WTC11 (cell line): ENCODE measurements around the gene MRPS6. TPM values are rescaled to one million over a fixed set of nuclear protein-coding genes. Genes with fewer than 3 reads are reported as not detected.

Experiments used
- ATAC-seq: fragments of 200-7000 bp; cut with Tn5 transposase; 2 replicates; pipeline ENCODE4 v1.10.0; 2021; ENCODE audit warnings: mild to moderate bottlenecking, moderate library complexity
- CTCF ChIA-PET: fragments of 300-600 bp; sonication (Branson Sonifier 250); formaldehyde crosslinking; loops from one replicate; lab custom pipeline; 2021; ENCODE audit warnings: antibody characterized with exemption; lab: Charles Lee
- POLR2A ChIA-PET: fragments of 350-600 bp; sonication (Branson Sonifier 250); formaldehyde crosslinking; loops from one replicate; lab custom pipeline; 2021; ENCODE audit warnings: antibody characterized with exemption; lab: Charles Lee
- DNase-seq: peaks from one replicate; pipeline ENCODE4 v3.0.0; 2021; ENCODE audit warnings: low spot score
- H3K27ac Mint-ChIP-seq: 2 replicates; pipeline ENCODE4 v1.8.0; 2021; ENCODE audit warnings: mixed read lengths
- H3K27me3 Mint-ChIP-seq: 2 replicates; pipeline ENCODE4 v1.8.0; 2021; ENCODE audit warnings: low read depth, mild to moderate bottlenecking, moderate library complexity, mixed read lengths
- H3K36me3 Mint-ChIP-seq: 2 replicates; pipeline ENCODE4 v1.8.0; 2021; ENCODE audit warnings: mixed read lengths
- H3K4me1 Mint-ChIP-seq: 2 replicates; pipeline ENCODE4 v1.8.0; 2022; ENCODE audit warnings: mixed read lengths
- H3K4me3 Mint-ChIP-seq: 2 replicates; pipeline ENCODE4 v1.8.0; 2021; ENCODE audit warnings: mild to moderate bottlenecking, moderate library complexity, mixed read lengths
- H3K9me3 Mint-ChIP-seq: 2 replicates; pipeline ENCODE4 v1.8.0; 2021; ENCODE audit warnings: mixed read lengths
- AR ChIP-seq: fragments of 250-450 bp; sonication (Bioruptor Pico); IDR thresholded peaks from 2 replicates; pipeline ENCODE4 v1.9.0; 2021; ENCODE audit warnings: mild to moderate bottlenecking
- E2F1 ChIP-seq: sonication (generic); formaldehyde crosslinking; IDR thresholded peaks from 2 replicates; pipeline ENCODE4 v1.8.0; 2022; ENCODE audit warnings: mild to moderate bottlenecking, missing genetic modification reagents
- FOXJ3 ChIP-seq: sonication (generic); formaldehyde crosslinking; IDR thresholded peaks from 2 replicates; pipeline ENCODE4 v1.9.0; 2021; ENCODE audit warnings: missing genetic modification reagents, mild to moderate bottlenecking, borderline replicate concordance
- IRF2 ChIP-seq: sonication (generic); formaldehyde crosslinking; IDR thresholded peaks from 2 replicates; pipeline ENCODE4 v1.8.0; 2022; ENCODE audit warnings: low read depth, missing genetic modification reagents, borderline replicate concordance
- KAT7 ChIP-seq: sonication (generic); formaldehyde crosslinking; IDR thresholded peaks from 2 replicates; pipeline ENCODE4 v1.8.1; 2023; ENCODE audit warnings: missing genetic modification reagents, mild to moderate bottlenecking, borderline replicate concordance
- MAX ChIP-seq: sonication (generic); formaldehyde crosslinking; IDR thresholded peaks from 2 replicates; pipeline ENCODE4 v1.8.0; 2022; ENCODE audit warnings: mild to moderate bottlenecking, missing genetic modification reagents
- MYBL2 ChIP-seq: sonication (generic); formaldehyde crosslinking; IDR thresholded peaks from 2 replicates; pipeline ENCODE4 v1.8.1; 2023; ENCODE audit warnings: mild to moderate bottlenecking, moderate library complexity, missing genetic modification reagents
- NR1H2 ChIP-seq: sonication (generic); formaldehyde crosslinking; IDR thresholded peaks from 2 replicates; pipeline ENCODE4 v1.9.0; 2021; ENCODE audit warnings: mild to moderate bottlenecking, moderate library complexity, missing genetic modification reagents
- RORB ChIP-seq: fragments of 250-450 bp; sonication (Bioruptor Pico); IDR thresholded peaks from 2 replicates; pipeline ENCODE4 v1.9.0; 2021; ENCODE audit warnings: mild to moderate bottlenecking
- TEAD4 ChIP-seq: sonication (generic); formaldehyde crosslinking; IDR thresholded peaks from 2 replicates; pipeline ENCODE4 v1.8.0; 2022; ENCODE audit warnings: mild to moderate bottlenecking, missing genetic modification reagents
- ZNF232 ChIP-seq: sonication (generic); formaldehyde crosslinking; IDR thresholded peaks from 2 replicates; pipeline ENCODE4 v1.8.0; 2022; ENCODE audit warnings: mild to moderate bottlenecking, missing genetic modification reagents
- ZNF423 ChIP-seq: fragments of 250-450 bp; sonication (Bioruptor Pico); IDR thresholded peaks from 2 replicates; pipeline ENCODE4 v2.1.2; 2022; ENCODE audit warnings: mild to moderate bottlenecking, moderate library complexity
- total RNA-seq: library from RNA; stranded (reverse); gene quantifications from 3 replicates; pipeline ENCODE4 v1.2.3, GENCODE V29; 2021
- TF ChIP-seq, protein P1 (sequence below): sonication (generic); formaldehyde crosslinking; IDR thresholded peaks from 2 replicates; pipeline ENCODE4 v1.8.1; 2023; ENCODE audit warnings: mild to moderate bottlenecking, missing genetic modification reagents
- TF ChIP-seq, protein P2 (sequence below): sonication (generic); formaldehyde crosslinking; IDR thresholded peaks from 2 replicates; pipeline ENCODE4 v1.8.0; 2022; ENCODE audit warnings: mild to moderate bottlenecking, missing genetic modification reagents

MRPS6 gene
- total RNA-seq, 1 experiment from 2014 or later = 133 TPM

DNA sequence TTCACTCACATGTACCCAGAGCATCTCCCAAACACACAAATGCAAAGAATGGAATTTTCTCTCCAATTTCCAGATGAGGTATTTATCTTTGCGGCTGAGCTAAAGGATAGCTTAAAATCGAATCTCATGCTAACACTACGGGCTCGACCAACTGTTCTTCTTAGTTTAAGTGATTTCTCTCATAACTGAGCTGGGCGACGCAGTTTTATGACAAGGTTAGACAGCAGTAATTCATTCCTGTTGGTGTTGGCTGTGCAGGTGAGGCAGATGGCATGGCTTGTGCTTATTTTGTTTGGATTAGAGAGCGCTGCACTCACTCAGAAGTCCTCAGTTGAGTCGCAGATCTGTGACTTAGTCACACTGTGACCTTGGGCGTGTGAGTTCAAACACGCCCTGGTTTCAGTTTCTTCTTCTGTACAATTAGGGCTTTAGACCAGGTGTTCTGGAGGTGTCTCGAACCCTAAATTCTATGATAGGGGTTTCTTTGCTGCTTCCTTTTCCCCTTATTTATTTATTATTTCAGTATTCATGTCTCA lies 41.5 kb upstream of the MRPS6 start:
- no peak for DNase-seq
- H3K36me3 Mint-ChIP-seq = no peaks in the 10 kb centered on the region
- H3K4me3 Mint-ChIP-seq = no peak overlapping the region
- CTCF ChIA-PET = interaction anchor here (2.3 kb wide), 1 partner anchor 316 kb away, joined by 7 read pairs; no protein-coding TSS in a partner anchor
- H3K4me1 Mint-ChIP-seq = peaks cover 26% of the 10 kb centered on the region
- ATAC-seq = no peak
- no peak for TF ChIP-seq FOXJ3 (CRISPR knock-in tag)
- TF ChIP-seq RORB (CRISPR knock-in tag) = no peak
- no peak for TF ChIP-seq E2F1 (CRISPR knock-in tag)
- no peak for TF ChIP-seq MYBL2 (CRISPR knock-in tag)
- no peak for TF ChIP-seq MAX (CRISPR knock-in tag)
- TF ChIP-seq, protein P1, sequence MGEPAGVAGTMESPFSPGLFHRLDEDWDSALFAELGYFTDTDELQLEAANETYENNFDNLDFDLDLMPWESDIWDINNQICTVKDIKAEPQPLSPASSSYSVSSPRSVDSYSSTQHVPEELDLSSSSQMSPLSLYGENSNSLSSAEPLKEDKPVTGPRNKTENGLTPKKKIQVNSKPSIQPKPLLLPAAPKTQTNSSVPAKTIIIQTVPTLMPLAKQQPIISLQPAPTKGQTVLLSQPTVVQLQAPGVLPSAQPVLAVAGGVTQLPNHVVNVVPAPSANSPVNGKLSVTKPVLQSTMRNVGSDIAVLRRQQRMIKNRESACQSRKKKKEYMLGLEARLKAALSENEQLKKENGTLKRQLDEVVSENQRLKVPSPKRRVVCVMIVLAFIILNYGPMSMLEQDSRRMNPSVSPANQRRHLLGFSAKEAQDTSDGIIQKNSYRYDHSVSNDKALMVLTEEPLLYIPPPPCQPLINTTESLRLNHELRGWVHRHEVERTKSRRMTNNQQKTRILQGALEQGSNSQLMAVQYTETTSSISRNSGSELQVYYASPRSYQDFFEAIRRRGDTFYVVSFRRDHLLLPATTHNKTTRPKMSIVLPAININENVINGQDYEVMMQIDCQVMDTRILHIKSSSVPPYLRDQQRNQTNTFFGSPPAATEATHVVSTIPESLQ (CRISPR knock-in tag) = no peak
- TF ChIP-seq AR = no peak
- TF ChIP-seq, protein P2, sequence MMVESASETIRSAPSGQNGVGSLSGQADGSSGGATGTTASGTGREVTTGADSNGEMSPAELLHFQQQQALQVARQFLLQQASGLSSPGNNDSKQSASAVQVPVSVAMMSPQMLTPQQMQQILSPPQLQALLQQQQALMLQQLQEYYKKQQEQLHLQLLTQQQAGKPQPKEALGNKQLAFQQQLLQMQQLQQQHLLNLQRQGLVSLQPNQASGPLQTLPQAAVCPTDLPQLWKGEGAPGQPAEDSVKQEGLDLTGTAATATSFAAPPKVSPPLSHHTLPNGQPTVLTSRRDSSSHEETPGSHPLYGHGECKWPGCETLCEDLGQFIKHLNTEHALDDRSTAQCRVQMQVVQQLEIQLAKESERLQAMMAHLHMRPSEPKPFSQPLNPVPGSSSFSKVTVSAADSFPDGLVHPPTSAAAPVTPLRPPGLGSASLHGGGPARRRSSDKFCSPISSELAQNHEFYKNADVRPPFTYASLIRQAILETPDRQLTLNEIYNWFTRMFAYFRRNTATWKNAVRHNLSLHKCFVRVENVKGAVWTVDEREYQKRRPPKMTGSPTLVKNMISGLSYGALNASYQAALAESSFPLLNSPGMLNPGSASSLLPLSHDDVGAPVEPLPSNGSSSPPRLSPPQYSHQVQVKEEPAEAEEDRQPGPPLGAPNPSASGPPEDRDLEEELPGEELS = no peak
- POLR2A ChIA-PET = no interaction called here
- H3K27ac Mint-ChIP-seq = no peak overlapping the region
- H3K9me3 Mint-ChIP-seq = peaks cover 6% of the 10 kb centered on the region
- no peaks in the 10 kb centered on the region for H3K27me3 Mint-ChIP-seq

- H3K4me3 Mint-ChIP-seq = no peak overlapping the region
- TF ChIP-seq ZNF423 (CRISPR knock-in tag) (no peak), KAT7 (CRISPR knock-in tag) (no peak), IRF2 (no peak), NR1H2 (CRISPR knock-in tag) (no peak), TEAD4 (no peak), ZNF232 (CRISPR knock-in tag) (no peak)
- ATAC-seq (peak; percentile 10; the same call in 1 of the 2 replicates), DNase-seq (no peak)
- no peak overlapping the region for H3K27ac Mint-ChIP-seq
- ChIA-PET POLR2A (no interaction called here), CTCF (interaction anchor here (2.2 kb wide), 1 partner anchor 110 kb away, joined by 7 read pairs; no protein-coding TSS in a partner anchor)
- H3K9me3 Mint-ChIP-seq = peaks cover 6% of the 10 kb centered on the region
- peaks cover 26% of the 10 kb centered on the region for H3K4me1 Mint-ChIP-seq
- no peaks in the 10 kb centered on the region for H3K36me3 Mint-ChIP-seq
- no peaks in the 10 kb centered on the region for H3K27me3 Mint-ChIP-seq
These were observed 38.9 kb upstream of the MRPS6 start for GRCh38 chr21:34034369-34035014.
